A549 treated with CpdA at 1 μM for 4 hours (cell line): ENCODE data around the gene ARHGEF7. TPM values are rescaled to one million over a fixed set of nuclear protein-coding genes. Genes with fewer than 3 reads are reported as not detected.

ENCODE experiments used
- total RNA-seq: library from RNA; stranded (reverse); fragments of 200-300 nt; extraction: Qiagen RNA extraction; gene quantifications from 5 replicates; pipeline ENCODE4 v1.2.3, GENCODE V29; 2022; ENCODE audit warnings: low read depth

ARHGEF7 gene
- total RNA-seq, result 20.3 to 25.1 TPM (median 21.2 TPM) in 5 replicates

GRCh38 chr13:111115061-111115964 lies at the start of gene ARHGEF7:
Gene ARHGEF7 (plus strand): TSS chr13:111115310. CDS start chr13:111115527, 217 bp downstream.

GRCh38 chr13:111319998-111320911 lies 205.1 kb downstream of the ARHGEF7 start, which contains the start of gene TEX29:
Gene TEX29 (plus strand): TSS chr13:111320642. CDS start chr13:111320891, 249 bp downstream.

Other genes with a start within 250 kb of the ARHGEF7 start
- gene ANKRD10, start 200.2 kb upstream of the ARHGEF7 start, total RNA-seq, result 48.1 to 65.9 TPM (median 55.4 TPM) in 5 replicates
- 0.19 to 0.51 TPM (median 0.20 TPM) in 3 of 5 replicates, not detected in the others for gene TEX29, start 205.3 kb downstream of the ARHGEF7 start, total RNA-seq